OCI-LY3 (cell line): Measurements from ENCODE around the gene ANKRD27.

Experiments
- EZH2phosphoT487 ChIP-seq: fragments of 200-600 bp; shearing (Covaris generic); IDR thresholded peaks from 2 replicates; pipeline ENCODE4 v1.6.1; 2018; ENCODE audit warnings: antibody characterized with exemption, mixed run types, low read depth
- TF ChIP-seq, protein P1 (sequence below): fragments of 200-600, 300-600 bp; sonication (generic); IDR thresholded peaks from 2 replicates; pipeline ENCODE4 v1.5.1; 2014; ENCODE audit warnings: antibody characterized with exemption, low read length, low read depth

DNA sequence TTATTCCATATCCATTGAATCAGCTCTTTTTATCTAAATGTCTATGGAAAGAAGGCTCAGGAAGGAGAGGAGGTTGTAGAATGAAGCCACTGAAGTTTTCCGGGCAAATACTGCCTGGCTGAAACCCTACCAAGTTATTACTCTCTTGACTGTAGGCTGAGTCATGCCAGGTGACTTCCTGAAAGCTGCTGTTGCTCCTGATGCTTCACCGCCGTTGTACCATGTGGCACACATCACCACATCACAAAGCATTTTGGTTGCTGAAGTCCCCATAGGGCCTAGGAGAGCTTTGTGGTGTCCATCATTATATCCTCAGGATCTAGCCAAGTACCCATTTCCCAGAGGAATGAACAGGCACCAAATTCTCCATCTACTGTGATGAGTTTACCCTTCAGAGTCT is 33.5 kb upstream of the ANKRD27 start:
- TF ChIP-seq, protein P1, sequence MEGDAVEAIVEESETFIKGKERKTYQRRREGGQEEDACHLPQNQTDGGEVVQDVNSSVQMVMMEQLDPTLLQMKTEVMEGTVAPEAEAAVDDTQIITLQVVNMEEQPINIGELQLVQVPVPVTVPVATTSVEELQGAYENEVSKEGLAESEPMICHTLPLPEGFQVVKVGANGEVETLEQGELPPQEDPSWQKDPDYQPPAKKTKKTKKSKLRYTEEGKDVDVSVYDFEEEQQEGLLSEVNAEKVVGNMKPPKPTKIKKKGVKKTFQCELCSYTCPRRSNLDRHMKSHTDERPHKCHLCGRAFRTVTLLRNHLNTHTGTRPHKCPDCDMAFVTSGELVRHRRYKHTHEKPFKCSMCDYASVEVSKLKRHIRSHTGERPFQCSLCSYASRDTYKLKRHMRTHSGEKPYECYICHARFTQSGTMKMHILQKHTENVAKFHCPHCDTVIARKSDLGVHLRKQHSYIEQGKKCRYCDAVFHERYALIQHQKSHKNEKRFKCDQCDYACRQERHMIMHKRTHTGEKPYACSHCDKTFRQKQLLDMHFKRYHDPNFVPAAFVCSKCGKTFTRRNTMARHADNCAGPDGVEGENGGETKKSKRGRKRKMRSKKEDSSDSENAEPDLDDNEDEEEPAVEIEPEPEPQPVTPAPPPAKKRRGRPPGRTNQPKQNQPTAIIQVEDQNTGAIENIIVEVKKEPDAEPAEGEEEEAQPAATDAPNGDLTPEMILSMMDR, result no peak
- no peak for TF ChIP-seq EZH2phosphoT487
